ENCODE results near the gene NRG2. TPM values are rescaled to one million over a fixed set of nuclear protein-coding genes. Genes with fewer than 3 reads are reported as not detected.

The NRG2 gene
- total RNA-seq, 2 experiments from 2014 or later, result 0.08 to 0.17 TPM

DNA sequence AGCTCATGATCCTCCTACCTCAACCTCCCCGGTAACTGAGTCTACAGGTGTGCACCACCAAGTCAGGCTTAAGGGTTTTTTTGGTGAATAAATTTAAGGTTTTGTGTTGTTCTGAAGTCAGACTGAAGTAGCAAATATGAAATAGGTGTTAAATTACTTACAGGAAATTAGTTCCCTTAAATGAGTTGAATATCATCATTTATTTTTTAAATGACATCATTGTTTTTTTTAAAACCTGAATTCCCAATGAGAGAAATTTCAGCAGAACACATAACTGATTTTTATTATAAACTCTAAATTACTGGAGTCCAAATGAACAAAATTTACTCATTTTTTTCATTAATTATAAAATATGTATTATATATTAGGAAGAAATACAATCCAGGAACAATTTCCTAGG, 33.0 kb upstream of the NRG2 start:
- Mint-ChIP-seq H3K4me3 (no peak overlapping the region), H3K27me3 (peaks cover 49% of the 10 kb centered on the region), H3K36me3 (ENCODE audit: low read depth) (no peaks in the 10 kb centered on the region), H3K27ac (no peak overlapping the region), H3K9me3 (no peaks in the 10 kb centered on the region), H3K4me1 (ENCODE audit: low read depth) (no peaks in the 10 kb centered on the region)
- no peaks in the 10 kb centered on the region for H3K9me3 ChIP-seq (ENCODE audit: control insufficient read depth in 1 of 2, insufficient read depth in 1 of 2, low read length in 2 of 2)
- no peak for DNase-seq
- POLR2A ChIA-PET, result interaction anchor here (1.1 kb wide), 1 partner anchor 31 kb away, joined by 3 read pairs; no protein-coding TSS in a partner anchor
- no peaks in the 10 kb centered on the region for H3K4me1 ChIP-seq (ENCODE audit: insufficient read depth, low read length)
- no peak for ATAC-seq (ENCODE audit: poor library complexity)
- H3K4me3 ChIP-seq (ENCODE audit: low read length), result no peak overlapping the region
- no peak overlapping the region for H3K27ac ChIP-seq (ENCODE audit: low read depth in 1 of 2, low read length in 2 of 2)
- TF ChIP-seq, protein P1, sequence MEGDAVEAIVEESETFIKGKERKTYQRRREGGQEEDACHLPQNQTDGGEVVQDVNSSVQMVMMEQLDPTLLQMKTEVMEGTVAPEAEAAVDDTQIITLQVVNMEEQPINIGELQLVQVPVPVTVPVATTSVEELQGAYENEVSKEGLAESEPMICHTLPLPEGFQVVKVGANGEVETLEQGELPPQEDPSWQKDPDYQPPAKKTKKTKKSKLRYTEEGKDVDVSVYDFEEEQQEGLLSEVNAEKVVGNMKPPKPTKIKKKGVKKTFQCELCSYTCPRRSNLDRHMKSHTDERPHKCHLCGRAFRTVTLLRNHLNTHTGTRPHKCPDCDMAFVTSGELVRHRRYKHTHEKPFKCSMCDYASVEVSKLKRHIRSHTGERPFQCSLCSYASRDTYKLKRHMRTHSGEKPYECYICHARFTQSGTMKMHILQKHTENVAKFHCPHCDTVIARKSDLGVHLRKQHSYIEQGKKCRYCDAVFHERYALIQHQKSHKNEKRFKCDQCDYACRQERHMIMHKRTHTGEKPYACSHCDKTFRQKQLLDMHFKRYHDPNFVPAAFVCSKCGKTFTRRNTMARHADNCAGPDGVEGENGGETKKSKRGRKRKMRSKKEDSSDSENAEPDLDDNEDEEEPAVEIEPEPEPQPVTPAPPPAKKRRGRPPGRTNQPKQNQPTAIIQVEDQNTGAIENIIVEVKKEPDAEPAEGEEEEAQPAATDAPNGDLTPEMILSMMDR (IDR thresholded peaks at IDR 0.05), result no peak
- intact Hi-C loops (cut with DNase I, micrococcal nuclease), result no loop called here
- no peaks in the 10 kb centered on the region for H3K36me3 ChIP-seq (ENCODE audit: insufficient read depth, low read length)
- CTCF ChIA-PET, result interaction anchor here (1.6 kb wide), 1 partner anchor 68 kb away, joined by 7 read pairs; no protein-coding TSS in a partner anchor
- peaks cover 7 to 10% of the 10 kb centered on the region in 2 experiments for H3K27me3 ChIP-seq (ENCODE audit: control insufficient read depth in 1 of 2, insufficient read depth in 2 of 2, low read length in 2 of 2)

GRCh38 chr5:140075371-140075770, 32.3 kb upstream of the NRG2 start:
- no peak overlapping the region for H3K27ac Mint-ChIP-seq
- TF ChIP-seq, protein P1 (IDR thresholded peaks at IDR 0.05), result no peak
- Histone ChIP-seq H3K36me3 (ENCODE audit: insufficient read depth, low read length) (no peaks in the 10 kb centered on the region), H3K4me3 (ENCODE audit: low read length) (no peak overlapping the region), H3K27ac (ENCODE audit: low read depth in 1 of 2, low read length in 2 of 2) (no peak overlapping the region), H3K9me3 (ENCODE audit: control insufficient read depth in 1 of 2, insufficient read depth in 1 of 2, low read length in 2 of 2) (no peaks in the 10 kb centered on the region), H3K4me1 (ENCODE audit: insufficient read depth, low read length) (no peaks in the 10 kb centered on the region), H3K27me3 (ENCODE audit: control insufficient read depth in 1 of 2, insufficient read depth in 2 of 2, low read length in 2 of 2) (peaks cover 7 to 10% of the 10 kb centered on the region in 2 experiments)
- ATAC-seq (ENCODE audit: poor library complexity), result no peak
- intact Hi-C loops (cut with DNase I, micrococcal nuclease), result loop anchor here in 1 of 2 experiments (2.0 kb wide), 1 partner anchor 37 kb away; no protein-coding TSS in a partner anchor
- H3K36me3 Mint-ChIP-seq (ENCODE audit: low read depth), result no peaks in the 10 kb centered on the region
- ChIA-PET POLR2A (interaction anchor here (1.1 kb wide), 1 partner anchor 32 kb away, joined by 3 read pairs; no protein-coding TSS in a partner anchor), CTCF (interaction anchor here (1.6 kb wide), 1 partner anchor 69 kb away, joined by 7 read pairs; no protein-coding TSS in a partner anchor)
- H3K27me3 Mint-ChIP-seq, result peaks cover 45% of the 10 kb centered on the region
- peak in 1 of 14 experiments; percentile 4 for DNase-seq
- H3K4me1 Mint-ChIP-seq (ENCODE audit: low read depth), result no peaks in the 10 kb centered on the region
- no peaks in the 10 kb centered on the region for H3K9me3 Mint-ChIP-seq
- H3K4me3 Mint-ChIP-seq, result no peak overlapping the region

- POLR2A ChIA-PET, result interaction anchor here (0.7 to 1.2 kb wide), 2 partner anchors 42 to 71 kb away, joined by 5 to 7 read pairs; no protein-coding TSS in a partner anchor
- intact Hi-C loops (cut with DNase I, micrococcal nuclease), result loop anchor here (1.0 to 5.0 kb wide), 4 partner anchors 34 to 84 kb away; no protein-coding TSS in a partner anchor
Observed at GRCh38 chr5:140073296-140073695, 30.2 kb upstream of the NRG2 start.

More at GRCh38 chr5:140073296-140073695, 30.2 kb upstream of the NRG2 start:
- H3K4me3 Mint-ChIP-seq, result no peak overlapping the region
- H3K27ac ChIP-seq (ENCODE audit: low read depth in 1 of 2, low read length in 2 of 2), result no peak overlapping the region
- no peak overlapping the region for H3K27ac Mint-ChIP-seq
- no peaks in the 10 kb centered on the region for H3K36me3 ChIP-seq (ENCODE audit: insufficient read depth, low read length)
- no peaks in the 10 kb centered on the region for H3K36me3 Mint-ChIP-seq (ENCODE audit: low read depth)
- TF ChIP-seq, protein P1 (IDR thresholded peaks at IDR 0.05), result peak; percentile 83
- no peaks in the 10 kb centered on the region for H3K4me1 Mint-ChIP-seq (ENCODE audit: low read depth)
- CTCF ChIA-PET, result interaction anchor here (0.9 to 3.3 kb wide), 10 partner anchors 32 to 84 kb away, joined by 3 to 38 read pairs (median 4); partner anchors contain the start of gene PURA
- H3K4me1 ChIP-seq (ENCODE audit: insufficient read depth, low read length), result no peaks in the 10 kb centered on the region
- DNase-seq, result peak in 3 of 14 experiments; percentile 49 to 67 (median 64)
- no peaks in the 10 kb centered on the region for H3K9me3 ChIP-seq (ENCODE audit: control insufficient read depth in 1 of 2, insufficient read depth in 1 of 2, low read length in 2 of 2)
- ATAC-seq (ENCODE audit: poor library complexity), result no peak
- no peaks in the 10 kb centered on the region for H3K9me3 Mint-ChIP-seq
- peaks cover 7 to 10% of the 10 kb centered on the region in 2 experiments for H3K27me3 ChIP-seq (ENCODE audit: control insufficient read depth in 1 of 2, insufficient read depth in 2 of 2, low read length in 2 of 2)
- peaks cover 36% of the 10 kb centered on the region for H3K27me3 Mint-ChIP-seq
- H3K4me3 ChIP-seq (ENCODE audit: low read length), result no peak overlapping the region
